Measurements from ENCODE around the gene ELOVL7.
"Not testable (repeated sequence)": the region's sequence is repeated elsewhere in the genome, so short reads cannot be mapped to it uniquely, and the experiment has no call there.

ELOVL7 gene

GRCh38 chr5:60711892-60712291 lies 132.2 kb downstream of the ELOVL7 start:
- not testable (repeated sequence) for DNase-seq (ENCODE audit: low read depth)

- no peak for DNase-seq (ENCODE audit: low read depth)
These were observed 133.7 kb downstream of the ELOVL7 start for GRCh38 chr5:60710362-60710761.

- DNase-seq (ENCODE audit: low read depth), result no peak
These were observed 138.9 kb downstream of the ELOVL7 start for GRCh38 chr5:60705144-60705543.

- DNase-seq (ENCODE audit: low read depth), result no peak
These were observed 140.1 kb downstream of the ELOVL7 start for GRCh38 chr5:60703944-60704343.

Measured in activated T-cell treated with anti-CD3 and anti-CD28 coated beads for 1 hour (primary cell).